Caki2 (cell line): ENCODE data around the gene KCNE3. TPM values are rescaled to one million over a fixed set of nuclear protein-coding genes. Genes with fewer than 3 reads are reported as not detected.
"Not testable (repeated sequence)": the region's sequence is repeated elsewhere in the genome, so short reads cannot be mapped to it uniquely, and the experiment has no call there.

Experiments
- DNase-seq: peaks from one replicate; pipeline ENCODE4 v3.0.0-alpha.2; 2015; ENCODE audit warnings: low read depth
- in situ Hi-C: cut with HindIII; loops from 2 replicates; pipeline ENCODE4 v1.10.0; 2016; ENCODE audit warnings: low sequenced_read_pairs, low pct_unique_long_range_greater_than_20kb, mixed read lengths
- total RNA-seq: library from RNA; depleted of rRNA; stranded (reverse); fragments of >200 nt; shearing (Covaris generic); gene quantifications from 2 replicates; pipeline ENCODE4 v1.2.3, GENCODE V29; 2014; ENCODE audit warnings: low replicate concordance; rRNA removed

The KCNE3 gene
- total RNA-seq, 1 experiment from 2014 or later: not detected

DNA sequence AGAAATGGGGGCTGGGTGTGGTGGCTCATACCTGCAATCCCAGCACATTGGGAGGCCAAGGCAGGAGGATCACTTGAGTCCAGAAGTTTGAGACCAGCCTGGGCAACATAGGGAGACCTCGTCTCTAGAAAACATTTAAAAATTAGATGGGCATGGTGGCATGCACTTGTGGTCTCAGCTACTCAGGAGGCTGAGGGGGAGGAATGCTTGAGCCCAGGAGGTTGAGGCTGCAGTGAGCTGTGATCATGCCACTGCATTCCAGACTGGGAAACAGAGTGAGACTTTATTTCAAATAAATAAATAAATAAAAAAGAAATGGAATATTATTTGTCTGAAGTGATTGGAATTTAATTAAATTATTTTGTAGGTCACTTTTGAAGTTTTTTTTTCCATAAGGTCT, 50.4 kb downstream of the KCNE3 start:
- DNase-seq, in situ Hi-C loops: not testable (repeated sequence)

- no peak for DNase-seq
- in situ Hi-C loops: no loop called here
These were observed 54.5 kb downstream of the KCNE3 start for GRCh38 chr11:74412733-74413359.

DNA sequence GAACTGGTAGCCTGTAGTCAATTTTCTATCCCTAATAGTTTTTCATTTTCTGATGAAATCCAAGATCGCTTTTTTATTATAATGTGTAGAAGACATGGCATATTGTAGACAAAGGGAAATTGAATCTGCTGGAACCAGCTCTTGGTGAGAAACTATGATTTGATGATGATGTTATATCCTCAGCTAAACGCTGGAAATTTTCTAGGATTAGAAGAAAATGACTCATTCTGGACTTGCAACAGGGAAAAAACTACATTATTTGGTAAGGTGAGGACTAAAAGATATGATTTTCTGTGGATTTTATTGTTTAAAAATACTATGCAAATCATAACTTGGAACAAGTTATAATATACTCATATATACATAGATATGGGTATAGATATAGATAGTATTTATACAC, 55.0 kb downstream of the KCNE3 start:
- in situ Hi-C loops: no loop called here
- DNase-seq: no peak

- DNase-seq: no peak
- in situ Hi-C loops: no loop called here
These were observed 57.7 kb downstream of the KCNE3 start for GRCh38 chr11:74409633-74410032.

Other genes with a start within 250 kb of the KCNE3 start
- 0.06 and 0.57 TPM in 2 replicates for gene P4HA3, start 155.9 kb downstream of the KCNE3 start, total RNA-seq
- gene PGM2L1, start 69.1 kb downstream of the KCNE3 start, total RNA-seq: 0.17 and 0.26 TPM in 2 replicates
- 5.0 and 8.0 TPM in 2 replicates for gene LIPT2, start 26.2 kb upstream of the KCNE3 start, total RNA-seq
- gene POLD3, start 125.0 kb upstream of the KCNE3 start, total RNA-seq: 14.9 and 32.2 TPM in 2 replicates